K562 (cell line): ENCODE results near the gene KCNQ4. TPM values are rescaled to one million over a fixed set of nuclear protein-coding genes. Genes with fewer than 3 reads are reported as not detected.

Experiments used
- ATAC-seq: fragments of 200-7000 bp; cut with Tn5 transposase; 3 replicates; pipeline ENCODE4 v1.9.1; 2020; ENCODE audit warnings: moderate library complexity
- BruUV-seq: library from RNA; stranded (reverse); fragments of 400-500 nt; replicated peaks from 2 replicates; lab custom pipeline; 2021; lab: Mats Ljungman, UMichigan
- CTCF ChIA-PET: fragments of 300-600 bp; formaldehyde crosslinking; extraction: SDS; loops from one replicate; lab custom pipeline; 2021; ENCODE audit warnings: low intra/inter-chr PET ratio; lab: Yijun Ruan, JAX
- POLR2A ChIA-PET: fragments of 300-600, 350-650 bp; sonication (Branson Sonifier 250); formaldehyde crosslinking; extraction: SDS; loops from one replicate; lab custom pipeline; 2021; ENCODE audit warnings: antibody characterized with exemption, inconsistent platforms; lab: Yijun Ruan, JAX
- DNase-seq, 4 experiments: peaks; one replicate each; pipeline versions ENCODE4 v3.0.0 to v3.0.0-alpha.2; 2011 to 2018; ENCODE audit warnings: low spot score in 3 of 4, mixed read lengths in 3 of 4; ENCODE audit errors: extremely low read depth in 1 of 4
- FAIRE-seq: peaks from 2 replicates; lab custom pipeline; 2011; peaks lifted over from hg19 to GRCh38; lab: Jason Lieb, UNC
- H2AFZ ChIP-seq: 2 replicates; pipeline ENCODE4 v1.6.0; 2011; ENCODE audit warnings: low read depth, low read length, control low read depth, inconsistent platforms
- H3K27ac ChIP-seq: fragments of 200-600 bp; 3 replicates; pipeline ENCODE4 v1.8.0; 2011; ENCODE audit warnings: low read depth, mild to moderate bottlenecking, control low read depth, inconsistent platforms, low read length, moderate library complexity, mixed read lengths; ENCODE audit errors: extremely low read depth
- H3K27me3 ChIP-seq, 2 experiments: fragments of 300-600 bp in 1 of 2; 2 replicates in 1 of 2; 3 replicates in 1 of 2; pipeline versions ENCODE4 v1.6.0 to v1.8.0; 2011; ENCODE audit warnings: inconsistent platforms in 2 of 2, low read length in 2 of 2, mild to moderate bottlenecking in 1 of 2, mixed read lengths in 1 of 2, moderate library complexity in 1 of 2; ENCODE audit not compliant: control insufficient read depth in 2 of 2, insufficient read depth in 2 of 2
- H3K36me3 ChIP-seq: fragments of 300-600 bp; 3 replicates; pipeline ENCODE4 v1.8.0; 2011; ENCODE audit warnings: mild to moderate bottlenecking, low read length, inconsistent platforms; ENCODE audit not compliant: control insufficient read depth, insufficient read depth
- H3K4me1 ChIP-seq, 2 experiments: fragments of 200-600 bp in 1 of 2; replicated peaks in 1 of 2; 2 replicates in 1 of 2; 3 replicates in 1 of 2; pipeline versions ENCODE4 v1.5.1 to v1.8.0; 2011; ENCODE audit warnings: inconsistent platforms in 2 of 2, low read length in 2 of 2, mild to moderate bottlenecking in 1 of 2, mixed read lengths in 1 of 2, moderate library complexity in 1 of 2; ENCODE audit not compliant: control insufficient read depth in 2 of 2, insufficient read depth in 2 of 2
- H3K4me2 ChIP-seq: 2 replicates; pipeline ENCODE4 v1.6.1; 2011; ENCODE audit warnings: low read length, control low read depth, inconsistent platforms, mixed read lengths; ENCODE audit not compliant: insufficient read depth
- H3K4me3 ChIP-seq: fragments of 200-600 bp; sonication (generic), shearing (Covaris generic); 2 replicates; pipeline ENCODE4 v1.5.1; 2016; ENCODE audit warnings: control low read depth, inconsistent platforms
- H3K79me2 ChIP-seq: fragments of 200-600 bp; 3 replicates; pipeline ENCODE4 v1.8.0; 2011; ENCODE audit warnings: low read length, inconsistent platforms; ENCODE audit not compliant: control insufficient read depth, insufficient read depth
- H3K9ac ChIP-seq, 2 experiments: 2 replicates each; pipeline versions ENCODE4 v1.6.0 to v1.6.1; 2011; ENCODE audit warnings: low read depth in 2 of 2, low read length in 2 of 2, control low read depth in 1 of 2, inconsistent platforms in 1 of 2, mild to moderate bottlenecking in 1 of 2, mixed read lengths in 1 of 2; ENCODE audit not compliant: insufficient read depth in 1 of 2
- H3K9me1 ChIP-seq: one replicate; pipeline ENCODE4 v1.6.0; 2011; ENCODE audit warnings: inconsistent platforms, mild to moderate bottlenecking, low read length, moderate library complexity; ENCODE audit not compliant: control insufficient read depth, insufficient read depth
- H3K9me3 ChIP-seq: replicated peaks from 2 replicates; pipeline ENCODE4 v1.5.1; 2011; ENCODE audit warnings: low read depth, low read length, inconsistent platforms; ENCODE audit not compliant: control insufficient read depth, insufficient read depth
- H4K20me1 ChIP-seq: replicated peaks from 2 replicates; pipeline ENCODE4 v1.6.1; 2011; ENCODE audit warnings: low read length, inconsistent platforms, mixed read lengths; ENCODE audit not compliant: control insufficient read depth, insufficient read depth
- C11orf30 ChIP-seq: fragments of 450-650 bp; IDR thresholded peaks from 2 replicates; pipeline ENCODE4 v1.6.1; 2016; ENCODE audit warnings: low read depth, mild to moderate bottlenecking
- CREB3L1 ChIP-seq: fragments of 450-650 bp; IDR thresholded peaks from 2 replicates; pipeline ENCODE4 v1.6.1; 2014; ENCODE audit warnings: low read depth, mild to moderate bottlenecking, moderate library complexity, borderline replicate concordance
- CXXC5 ChIP-seq: fragments of 250-450 bp; sonication (Bioruptor Pico); IDR thresholded peaks from 2 replicates; pipeline ENCODE4 v1.8.0; 2022; ENCODE audit warnings: inconsistent platforms, mild to moderate bottlenecking, moderate library complexity
- MLLT1 ChIP-seq, 2 experiments: fragments of 450-650 bp; IDR thresholded peaks; 2 replicates each; pipeline ENCODE4 v1.6.1; 2016
- PKNOX1 ChIP-seq: fragments of 450-650 bp; IDR thresholded peaks from 2 replicates; pipeline ENCODE4 v1.6.1; 2016
- RCOR1 ChIP-seq, 2 experiments: IDR thresholded peaks; 2 replicates each; pipeline ENCODE4 v1.6.1; 2012; ENCODE audit warnings: low read depth in 2 of 2, low read length in 2 of 2, borderline replicate concordance in 1 of 2, improper control_type of control experiment in 1 of 2
- SOX6 ChIP-seq: fragments of 450-650 bp; IDR thresholded peaks from 2 replicates; pipeline ENCODE4 v1.6.1; 2014; ENCODE audit warnings: mild to moderate bottlenecking
- SPI1 ChIP-seq: IDR thresholded peaks from 2 replicates; pipeline ENCODE4 v1.6.1; 2011; ENCODE audit warnings: low read depth, low read length, control low read depth, borderline replicate concordance
- SREBF2 ChIP-seq: sonication (generic); formaldehyde crosslinking; IDR thresholded peaks from 2 replicates; pipeline ENCODE4 v1.4.0; 2020; ENCODE audit warnings: mild to moderate bottlenecking, missing genetic modification reagents
- ZNF639 ChIP-seq, 2 experiments: fragments of 200-800 bp in 1 of 2; sonication (Bioruptor generic) in 1 of 2; sonication (generic) in 1 of 2; formaldehyde crosslinking in 1 of 2; IDR thresholded peaks in 1 of 2; conservative IDR thresholded peaks in 1 of 2; 2 replicates each; pipeline versions ENCODE4 v1.5.0 to v1.6.1; 2016 to 2020; ENCODE audit warnings: missing compliant biosample characterization in 1 of 2, missing genetic modification characterization in 1 of 2, missing genetic modification reagents in 1 of 2
- ZNF764 ChIP-seq: fragments of 250-450 bp; sonication (Bioruptor Pico); IDR thresholded peaks from 2 replicates; pipeline ENCODE4 v1.4.0; 2020; ENCODE audit warnings: low read depth, mild to moderate bottlenecking, moderate library complexity
- ZNF766 ChIP-seq: fragments of 200-800 bp; sonication (Bioruptor generic); conservative IDR thresholded peaks from 2 replicates; pipeline ENCODE4 v1.6.1; 2016; ENCODE audit warnings: missing genetic modification characterization, missing compliant biosample characterization
- ZNF785 ChIP-seq: fragments of 250-450 bp; sonication (Bioruptor Pico); IDR thresholded peaks from 2 replicates; pipeline ENCODE4 v1.4.0; 2020; ENCODE audit warnings: mild to moderate bottlenecking
- WGBS: fragments of 100-300 bp; shearing (Covaris generic); methylation state at CpG from one replicate; pipeline ENCODE4 v1.1.6; 2016; ENCODE audit warnings: low coverage, mixed read lengths; ENCODE audit not compliant: insufficient coverage; ENCODE audit errors: missing lambda C conversion rate; 5-methylcytosine and 5-hydroxymethylcytosine counted together
- in situ Hi-C: fragments of 300-500 bp; cut with MboI; formaldehyde crosslinking; loops from 4 replicates; pipeline ENCODE4 v1.15.0; 2018; ENCODE audit warnings: inconsistent platforms, mixed read lengths
- intact Hi-C: fragments of 100-400 bp; cut with micrococcal nuclease; formaldehyde crosslinking; loops from 2 replicates; pipeline ENCODE4 v1.14.2; 2022
- polyA plus RNA-seq, 8 experiments: library from polyadenylated mRNA; depleted of rRNA in 4 of 8; stranded (reverse) in 5 of 8; unstranded in 3 of 8; fragments of >200 nt; fragmentation: Nextera tagmentation in 2 of 8; fragmentation: Illumina TruSeq in 1 of 8; extraction: Ambion mirVana in 2 of 8; extraction: Trizol in 1 of 8; gene quantifications; 2 replicates each; pipeline versions ENCODE4 v1.2.1 to v1.2.3, GENCODE V29; 2011 to 2014; ENCODE audit warnings: inconsistent platforms in 1 of 8, missing spikeins in 1 of 8
- total RNA-seq, 7 experiments: library from RNA; depleted of rRNA in 6 of 7; stranded (reverse); fragments of >200 nt in 6 of 7; fragmentation: Illumina TruSeq in 2 of 7; extraction: Trizol in 2 of 7; gene quantifications; 2 replicates each; pipeline versions ENCODE4 v1.2.1 to v1.2.3, GENCODE V29; 2011 to 2021; ENCODE audit warnings: low replicate concordance in 1 of 7

KCNQ4 gene
- total and polyA plus RNA-seq, 9 of the 15 experiments (the other 6 are each of a cell fraction or from before 2014, with no cell fraction given): 0.07 to 4.1 (median 0.79) TPM

GRCh38 chr1:40836283-40836682 lies 52.7 kb downstream of the KCNQ4 start:
- DNase-seq: no peak

More at GRCh38 chr1:40836283-40836682, 52.7 kb downstream of the KCNQ4 start:
- H3K36me3 ChIP-seq: no peaks in the 10 kb centered on the region; the same call in 2 of the 3 replicates
- CTCF ChIA-PET: no interaction called here
- no peak overlapping the region for H3K27ac ChIP-seq
- no peak for FAIRE-seq
- H3K9me1 ChIP-seq: no peaks in the 10 kb centered on the region
- no peaks in the 10 kb centered on the region for H3K79me2 ChIP-seq
- H3K4me2 ChIP-seq: no peak overlapping the region; the same call in 1 of the 2 replicates
- no peaks in the 10 kb centered on the region for H3K9me3 ChIP-seq
- H3K9ac ChIP-seq: no peak overlapping the region
- BruUV-seq: no TSS peak
- H4K20me1 ChIP-seq: no peaks in the 10 kb centered on the region
- TF ChIP-seq SPI1 (peak; percentile 11; the same call in 1 of the 2 replicates), CXXC5 (no peak), SREBF2 (CRISPR knock-in tag) (no peak), ZNF766 (CRISPR knock-in tag) (0 out of 2 replicates have a peak, but pooled peaks have one; percentile 33), ZNF764 (CRISPR knock-in tag) (no peak), ZNF639 (CRISPR knock-in tag; conservative IDR thresholded peaks at IDR 0.05 in 1 of 2, IDR thresholded peaks at IDR 0.05 in 1 of 2) (no peak), CREB3L1 (no peak), SOX6 (no peak), ZNF785 (CRISPR knock-in tag) (no peak), RCOR1 (IDR thresholded peaks at IDR 0.05; ENCODE audit: borderline replicate concordance in 1 of 2, low read depth in 2 of 2, low read length in 2 of 2) (0 out of 4 replicates have a peak, but pooled peaks of 1 of the 2 experiments have one; percentile 17), C11orf30 (no peak), PKNOX1 (peak; percentile 35; the same call in 1 of the 2 replicates), MLLT1 (IDR thresholded peaks at IDR 0.05) (peak in 1 of 2 experiments; percentile 51; a peak in 1 of 4 replicates)
- TF ChIP-seq, all 486 proteins: peak for 5
- ATAC-seq: no peak
- in situ Hi-C loops (no loop called here), intact Hi-C loops (no loop called here)
- Histone ChIP-seq H3K4me3 (no peak overlapping the region), H3K4me1 (peaks cover 40 to 47% of the 10 kb centered on the region in 2 experiments), H2AFZ (no peak overlapping the region), H3K27me3 (no peaks in the 10 kb centered on the region)
- WGBS: 8% methylated on average over 4 of the region's 4 CpGs
- POLR2A ChIA-PET: interaction anchor here (0.7 to 1.2 kb wide), 3 partner anchors 9 to 167 kb away, joined by 3 to 5 read pairs (median 4); no protein-coding TSS in a partner anchor
